Muscle of leg (tissue), 11 donors: ENCODE data around the gene GPC6. TPM values are rescaled to one million over a fixed set of nuclear protein-coding genes. Genes with fewer than 3 reads are reported as not detected.

ENCODE experiments used
- DNase-seq: peaks from one replicate; pipeline ENCODE4 v3.0.0; 2013
- H3K27ac ChIP-seq: one replicate; pipeline ENCODE4 v1.5.1; 2013; ENCODE audit warnings: mild to moderate bottlenecking, low read length, control low read depth
- H3K27me3 ChIP-seq: one replicate; pipeline ENCODE4 v1.6.1; 2013; ENCODE audit warnings: low read length; ENCODE audit not compliant: control insufficient read depth, insufficient read depth
- H3K36me3 ChIP-seq: one replicate; pipeline ENCODE4 v1.6.1; 2013; ENCODE audit warnings: low read length; ENCODE audit not compliant: control insufficient read depth, insufficient read depth
- H3K4me1 ChIP-seq: one replicate; pipeline ENCODE4 v1.6.1; 2013; ENCODE audit warnings: low read length; ENCODE audit not compliant: control insufficient read depth, insufficient read depth
- H3K4me3 ChIP-seq: one replicate; pipeline ENCODE4 v1.5.1; 2013; ENCODE audit warnings: low read length, control low read depth
- H3K9me3 ChIP-seq: replicated peaks from 2 replicates; pipeline ENCODE4 v1.6.1; 2013; ENCODE audit warnings: low read depth, low read length; ENCODE audit not compliant: control insufficient read depth
- WGBS: methylation state at CpG from one replicate; pipeline ENCODE4 v1.1.5; 2013; ENCODE audit warnings: missing lambda C conversion rate; ENCODE audit not compliant: insufficient coverage; 5-methylcytosine and 5-hydroxymethylcytosine counted together
- polyA plus RNA-seq, 8 donors: library from polyadenylated mRNA; unstranded; fragments of 120-200 nt; gene quantifications; one replicate each; pipeline versions ENCODE4 v1.2.1 to v1.2.3, GENCODE V29; 2013; ENCODE audit warnings: inconsistent platforms in 1 of 8, low replicate concordance in 1 of 8; ENCODE audit not compliant: insufficient read length in 8 of 8, insufficient read depth in 1 of 8
- total RNA-seq: library from RNA; stranded (reverse); fragments of 120-200 nt; gene quantifications from one replicate; pipeline ENCODE4 v1.2.4, GENCODE V29; 2013

GPC6 gene
- total and polyA plus RNA-seq, 9 donors = 5.6 to 20.0 (median 9.9) TPM

- H3K9me3 ChIP-seq = no peaks in the 10 kb centered on the region
- no peak for DNase-seq
- no CpG with 5 or more reads among the region's 4 CpGs for WGBS
- H3K4me3 ChIP-seq = no peak overlapping the region
- H3K27me3 ChIP-seq = no peaks in the 10 kb centered on the region
- no peaks in the 10 kb centered on the region for H3K36me3 ChIP-seq
- H3K27ac ChIP-seq = no peak overlapping the region
- no peaks in the 10 kb centered on the region for H3K4me1 ChIP-seq
Measured at GRCh38 chr13:93635616-93636032, 409.0 kb downstream of the GPC6 start.

GRCh38 chr13:93637852-93638251 is 411.2 kb downstream of the GPC6 start:
- no peaks in the 10 kb centered on the region for H3K4me1 ChIP-seq
- no peaks in the 10 kb centered on the region for H3K27me3 ChIP-seq
- H3K9me3 ChIP-seq = no peaks in the 10 kb centered on the region
- no peak for DNase-seq
- H3K4me3 ChIP-seq = no peak overlapping the region
- no peak overlapping the region for H3K27ac ChIP-seq
- no peaks in the 10 kb centered on the region for H3K36me3 ChIP-seq
- WGBS = no CpG with 5 or more reads among the region's 2 CpGs

GRCh38 chr13:93640452-93640851 is 413.8 kb downstream of the GPC6 start:
- Histone ChIP-seq H3K27ac (no peak overlapping the region), H3K36me3 (no peaks in the 10 kb centered on the region), H3K9me3 (no peaks in the 10 kb centered on the region), H3K4me1 (no peaks in the 10 kb centered on the region), H3K27me3 (no peaks in the 10 kb centered on the region), H3K4me3 (no peak overlapping the region)
- no peak for DNase-seq
- WGBS = 86% methylated on average over 1 of the region's 1 CpG

- H3K4me3 ChIP-seq = no peak overlapping the region
- DNase-seq = peak; percentile 92
- no peaks in the 10 kb centered on the region for H3K4me1 ChIP-seq
- no peaks in the 10 kb centered on the region for H3K36me3 ChIP-seq
- no peaks in the 10 kb centered on the region for H3K9me3 ChIP-seq
- no peaks in the 10 kb centered on the region for H3K27me3 ChIP-seq
- peak overlapping the region; percentile 8 for H3K27ac ChIP-seq
- no CpG with 5 or more reads among the region's 7 CpGs for WGBS
Measured at GRCh38 chr13:93646245-93646644, 419.6 kb downstream of the GPC6 start.

GRCh38 chr13:93649496-93649895 is 422.9 kb downstream of the GPC6 start:
- no peaks in the 10 kb centered on the region for H3K36me3 ChIP-seq
- H3K4me3 ChIP-seq = no peak overlapping the region

GRCh38 chr13:93653776-93654175 is 427.2 kb downstream of the GPC6 start:
- no peaks in the 10 kb centered on the region for H3K4me1 ChIP-seq
- H3K9me3 ChIP-seq = no peaks in the 10 kb centered on the region
- H3K27me3 ChIP-seq = no peaks in the 10 kb centered on the region
- no peak overlapping the region for H3K27ac ChIP-seq
- no peak for DNase-seq
- H3K36me3 ChIP-seq = no peaks in the 10 kb centered on the region
- no peak overlapping the region for H3K4me3 ChIP-seq
- WGBS = no CpG with 5 or more reads among the region's 3 CpGs

More at GRCh38 chr13:93649496-93649895, 422.9 kb downstream of the GPC6 start:
- no peak for DNase-seq
- H3K9me3 ChIP-seq = no peaks in the 10 kb centered on the region
- no CpG with 5 or more reads among the region's 2 CpGs for whole genome bisulfite sequencing
- H3K4me1 ChIP-seq = no peaks in the 10 kb centered on the region
- H3K27ac ChIP-seq = no peak overlapping the region
- H3K27me3 ChIP-seq = no peaks in the 10 kb centered on the region

GRCh38 chr13:93655154-93655553 is 428.5 kb downstream of the GPC6 start:
- Histone ChIP-seq H3K27ac (no peak overlapping the region), H3K27me3 (no peaks in the 10 kb centered on the region), H3K4me1 (no peaks in the 10 kb centered on the region), H3K36me3 (no peaks in the 10 kb centered on the region), H3K4me3 (no peak overlapping the region), H3K9me3 (no peaks in the 10 kb centered on the region)
- WGBS = no CpG with 5 or more reads among the region's 1 CpG
- DNase-seq = no peak

GRCh38 chr13:93660391-93661063 is 433.9 kb downstream of the GPC6 start:
- no peak for DNase-seq

GRCh38 chr13:93670866-93671265 is 444.3 kb downstream of the GPC6 start:
- no peaks in the 10 kb centered on the region for H3K9me3 ChIP-seq
- no peak overlapping the region for H3K27ac ChIP-seq
- H3K27me3 ChIP-seq = no peaks in the 10 kb centered on the region
- no peak for DNase-seq
- no peaks in the 10 kb centered on the region for H3K36me3 ChIP-seq
- 83% methylated on average over 1 of the region's 2 CpGs for WGBS
- no peaks in the 10 kb centered on the region for H3K4me1 ChIP-seq
- H3K4me3 ChIP-seq = no peak overlapping the region

More at GRCh38 chr13:93660391-93661063, 433.9 kb downstream of the GPC6 start:
- Histone ChIP-seq H3K4me1 (no peaks in the 10 kb centered on the region), H3K4me3 (no peak overlapping the region), H3K27ac (no peak overlapping the region), H3K27me3 (no peaks in the 10 kb centered on the region), H3K36me3 (no peaks in the 10 kb centered on the region), H3K9me3 (no peaks in the 10 kb centered on the region)

- DNase-seq = no peak
- no peaks in the 10 kb centered on the region for H3K4me1 ChIP-seq
- no peaks in the 10 kb centered on the region for H3K27me3 ChIP-seq
- H3K36me3 ChIP-seq = no peaks in the 10 kb centered on the region
- no peak overlapping the region for H3K4me3 ChIP-seq
- H3K9me3 ChIP-seq = no peaks in the 10 kb centered on the region
- no CpG with 5 or more reads among the region's 1 CpG for WGBS
- H3K27ac ChIP-seq = no peak overlapping the region
Measured at GRCh38 chr13:93672996-93673395, 446.4 kb downstream of the GPC6 start.

GRCh38 chr13:93673885-93674284 is 447.3 kb downstream of the GPC6 start:
- Histone ChIP-seq H3K4me3 (no peak overlapping the region), H3K36me3 (no peaks in the 10 kb centered on the region), H3K27me3 (no peaks in the 10 kb centered on the region), H3K4me1 (no peaks in the 10 kb centered on the region), H3K9me3 (no peaks in the 10 kb centered on the region), H3K27ac (no peak overlapping the region)
- DNase-seq = no peak
- no CpG with 5 or more reads among the region's 3 CpGs for WGBS
